Measurements from ENCODE around the gene PTPN12. TPM values are rescaled to one million over a fixed set of nuclear protein-coding genes. Genes with fewer than 3 reads are reported as not detected.

PTPN12 gene
- total and polyA plus RNA-seq, 2 of the 4 experiments (the other 2 are of a cell fraction) = 24.7 to 31.0 TPM

- no peak overlapping the region for H2AK5ac ChIP-seq (ENCODE audit: low read depth, low read length)
- dilution Hi-C loops (cut with HindIII; ENCODE audit: low sequenced_read_pairs, unreplicated experiment) = no loop called here
- H3K9me1 ChIP-seq (ENCODE audit: insufficient read depth, low read length) = peaks cover 17% of the 10 kb centered on the region; the same call in 1 of the 2 replicates
- no peak overlapping the region for H2BK15ac ChIP-seq (ENCODE audit: low read depth, low read length)
- ATAC-seq (ENCODE audit: low read depth) (no peak), DNase-seq (peak; percentile 53)
- H3K27ac ChIP-seq (ENCODE audit: insufficient read depth, low read length) = no peak overlapping the region; the same call in 1 of the 2 replicates
- H2AK9ac ChIP-seq (replicated peaks; ENCODE audit: low read depth, low read length, poor library complexity) = no peak overlapping the region
- no peak overlapping the region for H3K14ac ChIP-seq (replicated peaks; ENCODE audit: low read depth, low read length)
- H3K23ac ChIP-seq (ENCODE audit: low read depth, low read length) = 0 out of 2 replicates have a peak overlapping the region, but pooled peaks have one; percentile 76
- no peak overlapping the region for H4K8ac ChIP-seq (ENCODE audit: low read depth in 2 of 2, low read length in 2 of 2)
- 60% methylated on average over 1 of the region's 1 CpG; no CpG with 5 or more reads in 1 of the 2 experiments for WGBS, 2 experiments (ENCODE audit: extremely low coverage in 2 of 2, insufficient read length in 1 of 2)
- peak overlapping the region; percentile 69; the same call in 1 of the 2 replicates for H3K4me2 ChIP-seq (ENCODE audit: low read depth, low read length)
- no peak overlapping the region for H2AFZ ChIP-seq (replicated peaks; ENCODE audit: low read length, poor library complexity)
- no peaks in the 10 kb centered on the region for H3K27me3 ChIP-seq (ENCODE audit: control insufficient read depth, insufficient read depth, low read length)
- peak overlapping the region; percentile 46 for H2BK5ac ChIP-seq (ENCODE audit: low read depth, low read length, poor library complexity, severe bottlenecking)
- H4K20me1 ChIP-seq (ENCODE audit: insufficient read depth, low read length) = peaks cover 80% of the 10 kb centered on the region
- no peak overlapping the region for H2BK20ac ChIP-seq (ENCODE audit: low read depth, low read length)
- POLR2A ChIA-PET (ENCODE audit: unreplicated experiment) = no interaction called here
- H3K79me1 ChIP-seq (ENCODE audit: low read depth in 1 of 2, low read length in 2 of 2) = peaks cover 0 to 43% of the 10 kb centered on the region in 2 experiments; a peak in 3 of 4 replicates
- H3K4me3 ChIP-seq (ENCODE audit: insufficient read depth, low read depth, low read length) = no peak overlapping the region
- no peak overlapping the region for H3K56ac ChIP-seq (ENCODE audit: extremely low read depth, insufficient read depth, low read length)
- intact Hi-C loops (cut with micrococcal nuclease) = loop anchor here (5.0 to 10.0 kb wide), 2 partner anchors 205 to 288 kb away; no protein-coding TSS in a partner anchor
- H3K4me1 ChIP-seq (ENCODE audit: control insufficient read depth, insufficient read depth, low read length) = peaks cover 17% of the 10 kb centered on the region
- TF ChIP-seq POLR2A (IDR thresholded peaks at IDR 0.05; ENCODE audit: low read depth, low read length) (no peak), CEBPB (IDR thresholded peaks at IDR 0.05; ENCODE audit: low read depth, low read length) (peak; percentile 22; the same call in 1 of the 2 replicates), CTCF (conservative IDR thresholded peaks at IDR 0.05; ENCODE audit: low read depth, low read length) (no peak), MAFK (IDR thresholded peaks at IDR 0.05; ENCODE audit: low read depth, low read length) (no peak)
- BruUV-seq (replicated peaks) = no TSS peak
- in situ Hi-C loops (cut with MboI; ENCODE audit: low sequenced_read_pairs) = no loop called here
- H3K36me3 ChIP-seq (ENCODE audit: control insufficient read depth, insufficient read depth, low read length) = no peaks in the 10 kb centered on the region
- H4K5ac ChIP-seq (ENCODE audit: low read depth, low read length) = no peak overlapping the region
- no peak overlapping the region for H4K91ac ChIP-seq (ENCODE audit: insufficient read depth, low read depth, low read length)
- no peak overlapping the region for H3K9ac ChIP-seq (ENCODE audit: low read depth, low read length)
- H2BK120ac ChIP-seq (ENCODE audit: low read depth, low read length) = no peak overlapping the region
- H3K4ac ChIP-seq (ENCODE audit: low read depth, low read length) = no peak overlapping the region
- CTCF ChIA-PET = no interaction called here
- no peak overlapping the region; the same call in 1 of the 2 replicates for H3K18ac ChIP-seq (ENCODE audit: low read depth, low read length)
- no peaks in the 10 kb centered on the region for H3K9me3 ChIP-seq (ENCODE audit: control insufficient read depth, insufficient read depth, low read length)
These were observed 5.3 kb downstream of the PTPN12 start for GRCh38 chr7:77542409-77542808.

Data from IMR-90 (cell line).